Thoracic aorta (tissue), 2 donors: ENCODE data around the gene ST6GALNAC5. TPM values are rescaled to one million over a fixed set of nuclear protein-coding genes. Genes with fewer than 3 reads are reported as not detected.

Source experiments
- ATAC-seq: fragments of 150-250 bp; one replicate; pipeline ENCODE4 v1.8.0; 2017; ENCODE audit warnings: low read depth; ENCODE audit not compliant: insufficient number of reproducible peaks, low FRiP score
- DNase-seq: peaks from one replicate; pipeline ENCODE4 v3.0.0-alpha.2; 2020; ENCODE audit warnings: low spot score
- H3K27ac ChIP-seq, 2 donors: fragments of 200-600 bp; sonication (generic); 1 replicate in 1 of 2; 2 replicates in 1 of 2; pipeline ENCODE4 v1.5.1; 2016; ENCODE audit warnings: mild to moderate bottlenecking in 2 of 2, moderate library complexity in 2 of 2
- H3K27me3 ChIP-seq: fragments of 200-600 bp; sonication (generic); replicated peaks from 2 replicates; pipeline ENCODE4 v1.6.0; 2016; ENCODE audit warnings: mild to moderate bottlenecking; ENCODE audit not compliant: insufficient read depth
- H3K36me3 ChIP-seq: fragments of 200-600 bp; sonication (generic); one replicate; pipeline ENCODE4 v1.5.1; 2016
- H3K4me1 ChIP-seq, 2 donors: fragments of 200-600 bp; sonication (generic); 1 replicate in 1 of 2; 2 replicates in 1 of 2; pipeline versions ENCODE4 v1.5.1 to v1.6.0; 2016; ENCODE audit warnings: low read depth in 2 of 2, mild to moderate bottlenecking in 1 of 2; ENCODE audit not compliant: control insufficient read depth in 1 of 2
- H3K4me3 ChIP-seq: fragments of 200-600 bp; sonication (generic); 2 replicates; pipeline ENCODE4 v1.5.1; 2016; ENCODE audit warnings: mild to moderate bottlenecking
- H3K9me3 ChIP-seq: fragments of 200-600 bp; sonication (generic); 2 replicates; pipeline ENCODE4 v1.5.1; 2016
- CTCF ChIP-seq: fragments of 200-600 bp; sonication (generic); IDR thresholded peaks from one replicate; pipeline ENCODE4 v1.5.1; 2019; ENCODE audit warnings: antibody characterized with exemption
- total RNA-seq, 2 donors: library from RNA; depleted of rRNA; stranded (reverse); fragments of >200 nt; gene quantifications; one replicate each; pipeline versions ENCODE4 v1.1.0 to v1.2.3, GENCODE V29; 2016

Gene ST6GALNAC5
- total RNA-seq, 2 donors from 2014 or later: 7.2 to 19.8 TPM

- no peak for TF ChIP-seq CTCF
- ATAC-seq (no peak), DNase-seq (no peak)
- H3K9me3 ChIP-seq: no peaks in the 10 kb centered on the region
- H3K27ac ChIP-seq: no peak overlapping the region
- H3K4me3 ChIP-seq: no peak overlapping the region
- no peaks in the 10 kb centered on the region for H3K27me3 ChIP-seq
- H3K4me1 ChIP-seq: no peaks in the 10 kb centered on the region
- H3K36me3 ChIP-seq: no peaks in the 10 kb centered on the region
Observed at GRCh38 chr1:77024500-77024899, 157.2 kb downstream of the ST6GALNAC5 start.

- no peaks in the 10 kb centered on the region for H3K36me3 ChIP-seq
- TF ChIP-seq CTCF: no peak
- no peaks in the 10 kb centered on the region for H3K27me3 ChIP-seq
- no peak overlapping the region for H3K4me3 ChIP-seq
- DNase-seq: no peak
- no peak overlapping the region for H3K27ac ChIP-seq
- peaks cover 0 to 7% of the 10 kb centered on the region in 2 donors for H3K4me1 ChIP-seq
- H3K9me3 ChIP-seq: no peaks in the 10 kb centered on the region
- ATAC-seq: no peak
Observed at GRCh38 chr1:77025599-77025998, 158.3 kb downstream of the ST6GALNAC5 start.

- TF ChIP-seq CTCF: no peak
- Histone ChIP-seq H3K9me3 (no peaks in the 10 kb centered on the region), H3K27ac (no peak overlapping the region), H3K4me1 (peaks cover 0 to 9% of the 10 kb centered on the region in 2 donors), H3K36me3 (no peaks in the 10 kb centered on the region), H3K4me3 (no peak overlapping the region), H3K27me3 (no peaks in the 10 kb centered on the region)
- no peak for DNase-seq
- no peak for ATAC-seq
Observed at GRCh38 chr1:77026135-77026534, 158.9 kb downstream of the ST6GALNAC5 start.

- TF ChIP-seq CTCF: no peak
- H3K27me3 ChIP-seq: no peaks in the 10 kb centered on the region
- DNase-seq (no peak), ATAC-seq (no peak)
- no peak overlapping the region for H3K27ac ChIP-seq
- H3K9me3 ChIP-seq: no peaks in the 10 kb centered on the region
- H3K4me3 ChIP-seq: no peak overlapping the region
- H3K36me3 ChIP-seq: no peaks in the 10 kb centered on the region
- H3K4me1 ChIP-seq: peaks cover 0 to 9% of the 10 kb centered on the region in 2 donors
Observed at GRCh38 chr1:77026640-77027039, 159.4 kb downstream of the ST6GALNAC5 start.

GRCh38 chr1:77027847-77028246, 160.6 kb downstream of the ST6GALNAC5 start:
- Histone ChIP-seq H3K4me3 (no peak overlapping the region), H3K9me3 (no peaks in the 10 kb centered on the region), H3K36me3 (no peaks in the 10 kb centered on the region), H3K27me3 (no peaks in the 10 kb centered on the region), H3K4me1 (peaks cover 0 to 9% of the 10 kb centered on the region in 2 donors), H3K27ac (no peak overlapping the region)
- DNase-seq (no peak), ATAC-seq (no peak)
- TF ChIP-seq CTCF: no peak
